Ascending aorta (tissue), 2 donors: ENCODE results near the gene PALB2. TPM values are rescaled to one million over a fixed set of nuclear protein-coding genes. Genes with fewer than 3 reads are reported as not detected.

ENCODE experiments used
- DNase-seq, 2 donors: peaks; one replicate each; pipeline ENCODE4 v3.0.0-alpha.2; 2019; ENCODE audit warnings: low spot score in 2 of 2
- H3K27ac ChIP-seq, 2 donors: fragments of 200-600 bp; sonication (generic); one replicate each; pipeline ENCODE4 v1.5.1; 2016 to 2017; ENCODE audit warnings: mild to moderate bottlenecking in 1 of 2
- H3K27me3 ChIP-seq: fragments of 200-600 bp; sonication (generic); one replicate; pipeline ENCODE4 v1.5.1; 2017
- H3K36me3 ChIP-seq, 2 donors: fragments of 200-600 bp; sonication (generic); one replicate each; pipeline ENCODE4 v1.5.1; 2016
- H3K4me1 ChIP-seq, 2 donors: fragments of 200-600 bp; sonication (generic); one replicate each; pipeline ENCODE4 v1.5.1; 2016 to 2017; ENCODE audit warnings: mild to moderate bottlenecking in 1 of 2
- H3K4me3 ChIP-seq, 2 donors: fragments of 200-600 bp; sonication (generic); one replicate each; pipeline ENCODE4 v1.5.1; 2016 to 2017; ENCODE audit warnings: mild to moderate bottlenecking in 1 of 2
- H3K9me3 ChIP-seq, 2 donors: fragments of 200-600 bp; sonication (generic); one replicate each; pipeline ENCODE4 v1.5.1; 2016
- intact Hi-C: fragments of 100-400 bp; cut with DNase I; formaldehyde crosslinking; loops from one replicate; pipeline ENCODE4 v1.15.1; 2023
- total RNA-seq: library from RNA; depleted of rRNA; stranded (reverse); fragments of >200 nt; gene quantifications from one replicate; pipeline ENCODE4 v1.1.0, GENCODE V29; 2016
- TF ChIP-seq, protein P1 (sequence below), 3 experiments: fragments of 200-600 bp in 2 of 3; fragments of 450-650 bp in 1 of 3; sonication (generic) in 2 of 3; IDR thresholded peaks; one replicate each; pipeline ENCODE4 v1.5.1; 2016 to 2019; ENCODE audit warnings: antibody characterized with exemption in 3 of 3, mild to moderate bottlenecking in 1 of 3, moderate library complexity in 1 of 3

Gene PALB2
- total RNA-seq, 1 donor from 2014 or later = 2.1 TPM

DNA sequence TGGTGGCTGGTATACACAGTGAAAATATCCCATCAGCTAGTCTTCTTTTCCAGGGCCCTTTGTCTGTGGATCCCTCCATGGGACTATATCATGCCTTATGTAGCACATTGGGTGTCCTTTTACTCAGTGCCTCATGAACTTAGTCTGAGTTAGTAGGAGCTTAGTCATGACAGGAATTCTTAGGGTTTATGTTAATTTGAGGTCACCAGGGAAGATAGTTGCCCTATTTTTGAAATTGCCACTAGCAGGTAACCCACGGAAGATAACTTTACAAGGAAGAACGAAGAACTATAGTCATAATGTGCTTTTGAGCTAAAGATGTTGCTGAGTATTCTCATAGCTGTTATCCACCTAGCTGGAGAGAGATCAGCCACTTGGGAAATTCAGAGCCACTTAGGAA, 22.8 kb upstream of the PALB2 start:
- no peaks in the 10 kb centered on the region for H3K4me1 ChIP-seq
- H3K4me3 ChIP-seq = no peak overlapping the region
- no peaks in the 10 kb centered on the region for H3K27me3 ChIP-seq
- intact Hi-C loops = no loop called here
- H3K9me3 ChIP-seq = no peaks in the 10 kb centered on the region
- no peak overlapping the region for H3K27ac ChIP-seq
- TF ChIP-seq, protein P1, sequence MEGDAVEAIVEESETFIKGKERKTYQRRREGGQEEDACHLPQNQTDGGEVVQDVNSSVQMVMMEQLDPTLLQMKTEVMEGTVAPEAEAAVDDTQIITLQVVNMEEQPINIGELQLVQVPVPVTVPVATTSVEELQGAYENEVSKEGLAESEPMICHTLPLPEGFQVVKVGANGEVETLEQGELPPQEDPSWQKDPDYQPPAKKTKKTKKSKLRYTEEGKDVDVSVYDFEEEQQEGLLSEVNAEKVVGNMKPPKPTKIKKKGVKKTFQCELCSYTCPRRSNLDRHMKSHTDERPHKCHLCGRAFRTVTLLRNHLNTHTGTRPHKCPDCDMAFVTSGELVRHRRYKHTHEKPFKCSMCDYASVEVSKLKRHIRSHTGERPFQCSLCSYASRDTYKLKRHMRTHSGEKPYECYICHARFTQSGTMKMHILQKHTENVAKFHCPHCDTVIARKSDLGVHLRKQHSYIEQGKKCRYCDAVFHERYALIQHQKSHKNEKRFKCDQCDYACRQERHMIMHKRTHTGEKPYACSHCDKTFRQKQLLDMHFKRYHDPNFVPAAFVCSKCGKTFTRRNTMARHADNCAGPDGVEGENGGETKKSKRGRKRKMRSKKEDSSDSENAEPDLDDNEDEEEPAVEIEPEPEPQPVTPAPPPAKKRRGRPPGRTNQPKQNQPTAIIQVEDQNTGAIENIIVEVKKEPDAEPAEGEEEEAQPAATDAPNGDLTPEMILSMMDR (IDR thresholded peaks at IDR 0.05) = no peak
- no peak for DNase-seq
- peaks cover 89 to 98% of the 10 kb centered on the region in 2 donors for H3K36me3 ChIP-seq

DNA sequence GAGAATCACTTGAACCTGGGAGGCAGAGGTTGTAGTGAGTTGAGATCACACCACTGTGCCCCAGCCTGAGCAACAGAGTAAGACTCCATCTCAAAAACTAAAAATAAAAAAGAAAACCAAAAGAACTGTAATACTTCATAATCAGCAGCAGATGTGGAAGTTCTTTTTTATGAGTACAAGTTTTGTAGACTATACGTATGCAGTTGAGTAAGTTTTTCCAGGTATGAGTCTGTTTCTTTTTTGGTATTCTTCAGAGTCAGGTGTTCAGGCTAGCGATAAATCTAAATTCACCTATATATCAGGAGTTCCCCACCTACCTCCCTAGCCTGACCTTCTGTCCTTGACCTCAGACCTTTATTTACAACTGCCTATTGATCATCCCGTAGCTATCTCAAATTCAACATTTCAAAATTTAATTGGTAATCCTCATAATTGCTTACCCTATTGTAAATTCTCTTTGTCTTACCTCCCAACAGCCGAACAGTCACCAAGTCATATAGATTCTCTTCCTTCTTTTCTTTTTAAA, 10.9 kb upstream of the PALB2 start:
- no peak overlapping the region for H3K4me3 ChIP-seq
- TF ChIP-seq, protein P1 (IDR thresholded peaks at IDR 0.05) = no peak
- DNase-seq = no peak
- H3K9me3 ChIP-seq = no peaks in the 10 kb centered on the region
- peaks cover 11 to 24% of the 10 kb centered on the region in 2 donors for H3K36me3 ChIP-seq
- no peaks in the 10 kb centered on the region for H3K4me1 ChIP-seq
- H3K27me3 ChIP-seq = no peaks in the 10 kb centered on the region
- intact Hi-C loops = no loop called here
- no peak overlapping the region for H3K27ac ChIP-seq

DNA sequence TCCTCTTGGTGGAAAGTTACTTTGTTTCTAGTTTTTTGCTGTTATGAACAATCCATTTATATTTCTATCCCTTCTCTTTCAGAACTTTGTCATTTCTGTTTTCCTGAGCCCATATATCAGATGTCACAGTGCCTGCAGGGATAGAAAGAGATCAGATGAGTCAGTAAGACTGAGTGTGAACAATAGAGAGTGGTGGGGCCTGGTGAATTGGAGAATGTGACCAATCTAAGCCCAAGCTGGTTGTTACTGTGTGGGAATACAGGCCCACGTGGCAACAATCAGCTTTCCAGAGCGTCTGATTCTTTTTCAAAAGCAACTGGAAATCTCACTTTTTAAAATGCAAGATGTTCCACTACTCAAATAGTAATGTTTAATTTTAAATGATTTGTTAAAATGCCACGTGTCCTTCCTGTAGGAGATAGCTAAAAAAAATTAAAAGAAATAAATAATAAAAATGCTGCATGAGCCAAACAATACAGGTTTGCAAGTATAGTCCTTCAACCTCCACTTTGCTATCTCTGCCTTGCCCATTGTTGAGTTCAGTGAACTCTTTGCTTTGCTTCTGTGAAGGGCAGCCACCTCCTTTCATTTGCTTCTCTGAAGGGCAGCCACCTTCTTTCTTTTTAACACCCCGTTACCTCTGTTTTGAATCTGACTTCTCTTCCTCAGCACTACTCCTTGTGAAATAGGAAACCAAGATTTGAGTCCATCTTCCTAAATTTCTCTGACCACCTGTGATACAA, 9.7 kb upstream of the PALB2 start:
- Histone ChIP-seq H3K36me3 (peaks cover 15 to 30% of the 10 kb centered on the region in 2 donors), H3K4me3 (no peak overlapping the region), H3K27me3 (no peaks in the 10 kb centered on the region), H3K9me3 (no peaks in the 10 kb centered on the region), H3K4me1 (no peaks in the 10 kb centered on the region), H3K27ac (no peak overlapping the region)
- no peak for DNase-seq
- TF ChIP-seq, protein P1 (IDR thresholded peaks at IDR 0.05) = no peak
- intact Hi-C loops = no loop called here

GRCh38 chr16:23642246-23642774, 1.2 kb upstream of the PALB2 start:
- intact Hi-C loops = loop anchor here (5.0 to 10.0 kb wide), 5 partner anchors 135 to 1470 kb away; partner anchors contain the start of genes ARHGAP17, COG7 and LCMT1
- TF ChIP-seq, protein P1 (IDR thresholded peaks at IDR 0.05) = no peak
- Histone ChIP-seq H3K4me1 (peaks cover 5 to 18% of the 10 kb centered on the region in 2 donors), H3K36me3 (peaks cover 22 to 34% of the 10 kb centered on the region in 2 donors), H3K27ac (no peak overlapping the region), H3K27me3 (no peaks in the 10 kb centered on the region), H3K9me3 (no peaks in the 10 kb centered on the region), H3K4me3 (peak overlapping the region; percentile 64 to 99)
- no peak for DNase-seq

DNA sequence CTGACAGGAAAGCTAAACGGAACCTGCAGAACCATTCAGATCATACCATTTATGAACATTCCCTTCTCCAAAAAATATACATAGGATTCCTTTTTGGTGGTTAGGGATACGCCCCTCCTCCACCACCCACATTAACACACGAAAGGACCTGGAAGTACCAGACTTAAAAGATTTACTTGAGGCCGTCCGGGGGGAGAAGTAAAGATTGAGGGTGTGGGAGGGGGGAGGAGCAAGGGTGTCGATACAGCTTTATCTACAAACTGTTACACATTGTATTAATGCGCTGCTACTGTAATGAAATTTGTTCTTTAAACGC, 537 bp downstream of the PALB2 start:
- peaks cover 5 to 18% of the 10 kb centered on the region in 2 donors for H3K4me1 ChIP-seq
- TF ChIP-seq, protein P1 (IDR thresholded peaks at IDR 0.05) = no peak
- no peaks in the 10 kb centered on the region for H3K27me3 ChIP-seq
- H3K27ac ChIP-seq = peak overlapping the region; percentile 72 to 86
- DNase-seq = no peak
- intact Hi-C loops = loop anchor here (2.0 to 10.0 kb wide), 6 partner anchors 84 to 1472 kb away; partner anchors contain the start of genes ARHGAP17, COG7, EARS2 and LCMT1
- peak overlapping the region; percentile 64 to 99 for H3K4me3 ChIP-seq
- no peaks in the 10 kb centered on the region for H3K9me3 ChIP-seq
- H3K36me3 ChIP-seq = peaks cover 17 to 34% of the 10 kb centered on the region in 2 donors
